ENCODE results near the gene STYX.

STYX gene

GRCh38 chr14:52711666-52712065, 18.3 kb upstream of the STYX start:
- Histone ChIP-seq H3K36me3 (ENCODE audit: insufficient read depth, low read length) (peaks cover 61% of the 10 kb centered on the region), H3K4me1 (ENCODE audit: insufficient read depth, low read length, poor library complexity, severe bottlenecking) (peaks cover 43% of the 10 kb centered on the region), H3K79me2 (ENCODE audit: insufficient read depth, low read length) (peaks cover 59% of the 10 kb centered on the region), H3K9me3 (ENCODE audit: insufficient read depth, low read depth, low read length) (no peaks in the 10 kb centered on the region), H2AFZ (ENCODE audit: low read length) (no peak overlapping the region), H3K27me3 (ENCODE audit: insufficient read depth, low read length, poor library complexity, severe bottlenecking) (no peaks in the 10 kb centered on the region), H4K20me1 (ENCODE audit: insufficient read depth, low read length, poor library complexity, severe bottlenecking) (peaks cover 45% of the 10 kb centered on the region), H3K4me2 (ENCODE audit: low read depth, low read length, poor library complexity, severe bottlenecking) (peak overlapping the region; percentile 89), H3K4me3 (ENCODE audit: low read length, poor library complexity, severe bottlenecking) (peak overlapping the region; percentile 28), H3K9me2 (replicated peaks; ENCODE audit: low read depth, low read length) (no peaks in the 10 kb centered on the region), H3F3A (ENCODE audit: low read depth) (no peaks in the 10 kb centered on the region), H3K9ac (ENCODE audit: low read depth, low read length, poor library complexity, severe bottlenecking) (no peak overlapping the region)
- TF ChIP-seq EZH2phosphoT487 (IDR thresholded peaks at IDR 0.05; ENCODE audit: borderline replicate concordance): no peak
- TF ChIP-seq, protein P1, sequence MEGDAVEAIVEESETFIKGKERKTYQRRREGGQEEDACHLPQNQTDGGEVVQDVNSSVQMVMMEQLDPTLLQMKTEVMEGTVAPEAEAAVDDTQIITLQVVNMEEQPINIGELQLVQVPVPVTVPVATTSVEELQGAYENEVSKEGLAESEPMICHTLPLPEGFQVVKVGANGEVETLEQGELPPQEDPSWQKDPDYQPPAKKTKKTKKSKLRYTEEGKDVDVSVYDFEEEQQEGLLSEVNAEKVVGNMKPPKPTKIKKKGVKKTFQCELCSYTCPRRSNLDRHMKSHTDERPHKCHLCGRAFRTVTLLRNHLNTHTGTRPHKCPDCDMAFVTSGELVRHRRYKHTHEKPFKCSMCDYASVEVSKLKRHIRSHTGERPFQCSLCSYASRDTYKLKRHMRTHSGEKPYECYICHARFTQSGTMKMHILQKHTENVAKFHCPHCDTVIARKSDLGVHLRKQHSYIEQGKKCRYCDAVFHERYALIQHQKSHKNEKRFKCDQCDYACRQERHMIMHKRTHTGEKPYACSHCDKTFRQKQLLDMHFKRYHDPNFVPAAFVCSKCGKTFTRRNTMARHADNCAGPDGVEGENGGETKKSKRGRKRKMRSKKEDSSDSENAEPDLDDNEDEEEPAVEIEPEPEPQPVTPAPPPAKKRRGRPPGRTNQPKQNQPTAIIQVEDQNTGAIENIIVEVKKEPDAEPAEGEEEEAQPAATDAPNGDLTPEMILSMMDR (conservative IDR thresholded peaks at IDR 0.05; ENCODE audit: low read length): no peak

GRCh38 chr14:52716155-52716554, 13.8 kb upstream of the STYX start:
- Histone ChIP-seq H3K4me2 (ENCODE audit: low read depth, low read length, poor library complexity, severe bottlenecking) (no peak overlapping the region), H3K79me2 (ENCODE audit: insufficient read depth, low read length) (peaks cover 18% of the 10 kb centered on the region), H3K36me3 (ENCODE audit: insufficient read depth, low read length) (peaks cover 86% of the 10 kb centered on the region), H4K20me1 (ENCODE audit: insufficient read depth, low read length, poor library complexity, severe bottlenecking) (peaks cover 7% of the 10 kb centered on the region), H3K9me3 (ENCODE audit: insufficient read depth, low read depth, low read length) (no peaks in the 10 kb centered on the region), H3K9ac (ENCODE audit: low read depth, low read length, poor library complexity, severe bottlenecking) (no peak overlapping the region), H3K27me3 (ENCODE audit: insufficient read depth, low read length, poor library complexity, severe bottlenecking) (no peaks in the 10 kb centered on the region), H3F3A (ENCODE audit: low read depth) (no peaks in the 10 kb centered on the region), H2AFZ (ENCODE audit: low read length) (no peak overlapping the region), H3K9me2 (replicated peaks; ENCODE audit: low read depth, low read length) (no peaks in the 10 kb centered on the region), H3K4me3 (ENCODE audit: low read length, poor library complexity, severe bottlenecking) (no peak overlapping the region), H3K4me1 (ENCODE audit: insufficient read depth, low read length, poor library complexity, severe bottlenecking) (peaks cover 8% of the 10 kb centered on the region)
- TF ChIP-seq EZH2phosphoT487 (IDR thresholded peaks at IDR 0.05; ENCODE audit: borderline replicate concordance): no peak
- TF ChIP-seq, protein P1 (conservative IDR thresholded peaks at IDR 0.05; ENCODE audit: low read length): no peak

DNA sequence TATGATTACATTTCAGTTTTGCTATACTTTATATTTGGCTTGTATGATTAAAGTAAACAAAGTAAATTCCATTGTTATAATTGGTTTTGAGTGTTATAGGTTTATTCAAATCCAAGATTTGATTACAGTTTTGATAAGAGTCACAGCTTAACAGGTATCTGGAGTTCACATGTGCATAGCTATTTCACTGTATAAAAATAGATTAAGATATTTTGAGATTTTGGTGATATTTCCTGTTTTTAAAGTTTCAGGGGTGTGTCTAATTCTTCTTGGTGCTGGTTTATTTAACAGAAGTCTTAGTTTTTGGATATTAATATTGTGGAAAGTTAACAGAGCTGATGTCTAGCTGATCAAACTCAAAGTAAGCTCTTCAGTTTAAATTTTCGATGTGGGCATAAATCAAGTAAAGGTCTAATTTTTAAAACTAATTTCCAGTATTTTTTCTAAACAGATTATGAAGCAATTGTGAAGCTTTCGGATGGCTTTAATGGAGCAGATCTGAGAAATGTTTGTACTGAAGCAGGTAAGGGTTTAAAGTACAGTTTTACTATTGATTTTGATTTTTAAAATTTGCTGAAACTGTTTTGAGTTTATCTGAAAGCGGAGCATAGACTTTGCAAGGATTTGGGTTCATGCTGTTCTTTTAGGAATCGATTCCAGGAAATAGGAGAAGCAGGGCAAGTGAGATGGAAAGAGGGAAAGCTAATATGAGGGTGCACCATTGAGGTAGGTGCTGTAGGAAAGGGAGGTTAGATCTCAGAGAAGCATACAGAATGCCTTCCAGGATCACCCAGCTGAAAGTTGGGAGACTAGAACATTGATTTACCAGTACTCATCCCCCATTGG, 6.2 kb upstream of the STYX start:
- H3K9ac ChIP-seq (ENCODE audit: low read depth, low read length, poor library complexity, severe bottlenecking): no peak overlapping the region
- peaks cover 4% of the 10 kb centered on the region for H4K20me1 ChIP-seq (ENCODE audit: insufficient read depth, low read length, poor library complexity, severe bottlenecking)
- H3K4me3 ChIP-seq (ENCODE audit: low read length, poor library complexity, severe bottlenecking): no peak overlapping the region
- no peaks in the 10 kb centered on the region for H3K4me1 ChIP-seq (ENCODE audit: insufficient read depth, low read length, poor library complexity, severe bottlenecking)
- H2AFZ ChIP-seq (ENCODE audit: low read length): no peak overlapping the region
- no peak overlapping the region for H3K4me2 ChIP-seq (ENCODE audit: low read depth, low read length, poor library complexity, severe bottlenecking)
- TF ChIP-seq, protein P1 (conservative IDR thresholded peaks at IDR 0.05; ENCODE audit: low read length): no peak
- no peak for TF ChIP-seq EZH2phosphoT487 (IDR thresholded peaks at IDR 0.05; ENCODE audit: borderline replicate concordance)
- H3K9me2 ChIP-seq (replicated peaks; ENCODE audit: low read depth, low read length): no peaks in the 10 kb centered on the region
- H3K9me3 ChIP-seq (ENCODE audit: insufficient read depth, low read depth, low read length): no peaks in the 10 kb centered on the region
- H3K36me3 ChIP-seq (ENCODE audit: insufficient read depth, low read length): peaks cover 76% of the 10 kb centered on the region
- 0 out of 2 replicates have a peak, but pooled peaks cover 4% of the 10 kb centered on the region for H3F3A ChIP-seq (ENCODE audit: low read depth)
- no peaks in the 10 kb centered on the region for H3K27me3 ChIP-seq (ENCODE audit: insufficient read depth, low read length, poor library complexity, severe bottlenecking)
- no peaks in the 10 kb centered on the region for H3K79me2 ChIP-seq (ENCODE audit: insufficient read depth, low read length)
